Measurements from ENCODE around the gene MORN1. TPM values are rescaled to one million over a fixed set of nuclear protein-coding genes. Genes with fewer than 3 reads are reported as not detected.

MORN1 gene
- total RNA-seq, 1 donor from 2014 or later: 12.1 TPM

DNA sequence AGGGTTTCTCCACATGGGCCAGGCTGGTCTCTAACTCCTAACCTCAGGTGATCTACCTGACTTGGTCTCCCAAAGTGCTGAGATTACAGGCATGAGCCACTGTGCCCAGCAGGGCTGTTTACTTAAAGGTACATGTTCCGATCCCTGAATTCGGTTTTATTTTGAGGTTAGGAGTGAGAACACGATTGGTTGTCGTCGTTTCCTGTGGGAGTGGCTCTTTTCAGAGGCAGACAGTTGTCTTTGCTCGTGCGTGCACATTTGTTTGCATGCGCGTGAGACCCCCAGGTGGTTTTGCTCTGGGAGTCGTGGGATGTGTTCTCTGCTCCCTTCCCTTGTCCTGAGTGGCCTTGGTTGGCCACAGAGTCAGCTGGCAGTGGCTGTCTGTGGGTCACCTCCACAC is 103.0 kb downstream of the MORN1 start:
- Mint-ChIP-seq H3K9me3 (ENCODE audit: unreplicated experiment) (no peaks in the 10 kb centered on the region), H3K4me3 (ENCODE audit: unreplicated experiment) (no peak overlapping the region), H3K4me1 (ENCODE audit: unreplicated experiment) (peaks cover 15% of the 10 kb centered on the region), H3K27me3 (ENCODE audit: unreplicated experiment) (peaks cover 5% of the 10 kb centered on the region), H3K27ac (ENCODE audit: unreplicated experiment) (no peak overlapping the region), H3K36me3 (ENCODE audit: low read depth, unreplicated experiment) (peaks cover 4% of the 10 kb centered on the region)
- TF ChIP-seq, protein P1, sequence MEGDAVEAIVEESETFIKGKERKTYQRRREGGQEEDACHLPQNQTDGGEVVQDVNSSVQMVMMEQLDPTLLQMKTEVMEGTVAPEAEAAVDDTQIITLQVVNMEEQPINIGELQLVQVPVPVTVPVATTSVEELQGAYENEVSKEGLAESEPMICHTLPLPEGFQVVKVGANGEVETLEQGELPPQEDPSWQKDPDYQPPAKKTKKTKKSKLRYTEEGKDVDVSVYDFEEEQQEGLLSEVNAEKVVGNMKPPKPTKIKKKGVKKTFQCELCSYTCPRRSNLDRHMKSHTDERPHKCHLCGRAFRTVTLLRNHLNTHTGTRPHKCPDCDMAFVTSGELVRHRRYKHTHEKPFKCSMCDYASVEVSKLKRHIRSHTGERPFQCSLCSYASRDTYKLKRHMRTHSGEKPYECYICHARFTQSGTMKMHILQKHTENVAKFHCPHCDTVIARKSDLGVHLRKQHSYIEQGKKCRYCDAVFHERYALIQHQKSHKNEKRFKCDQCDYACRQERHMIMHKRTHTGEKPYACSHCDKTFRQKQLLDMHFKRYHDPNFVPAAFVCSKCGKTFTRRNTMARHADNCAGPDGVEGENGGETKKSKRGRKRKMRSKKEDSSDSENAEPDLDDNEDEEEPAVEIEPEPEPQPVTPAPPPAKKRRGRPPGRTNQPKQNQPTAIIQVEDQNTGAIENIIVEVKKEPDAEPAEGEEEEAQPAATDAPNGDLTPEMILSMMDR (IDR thresholded peaks at IDR 0.05; ENCODE audit: unreplicated experiment): no peak
- DNase-seq (ENCODE audit: low spot score): no peak

GRCh38 chr1:2287649-2288048 is 103.7 kb downstream of the MORN1 start:
- TF ChIP-seq, protein P1 (IDR thresholded peaks at IDR 0.05; ENCODE audit: unreplicated experiment): no peak
- no peak overlapping the region for H3K4me3 Mint-ChIP-seq (ENCODE audit: unreplicated experiment)
- H3K27me3 Mint-ChIP-seq (ENCODE audit: unreplicated experiment): peaks cover 5% of the 10 kb centered on the region
- no peak overlapping the region for H3K27ac Mint-ChIP-seq (ENCODE audit: unreplicated experiment)
- H3K9me3 Mint-ChIP-seq (ENCODE audit: unreplicated experiment): no peaks in the 10 kb centered on the region
- H3K4me1 Mint-ChIP-seq (ENCODE audit: unreplicated experiment): peaks cover 15% of the 10 kb centered on the region
- peaks cover 4% of the 10 kb centered on the region for H3K36me3 Mint-ChIP-seq (ENCODE audit: low read depth, unreplicated experiment)
- no peak for DNase-seq (ENCODE audit: low spot score)

GRCh38 chr1:2286923-2287322 is 104.4 kb downstream of the MORN1 start:
- Mint-ChIP-seq H3K27me3 (ENCODE audit: unreplicated experiment) (peaks cover 5% of the 10 kb centered on the region), H3K9me3 (ENCODE audit: unreplicated experiment) (no peaks in the 10 kb centered on the region), H3K27ac (ENCODE audit: unreplicated experiment) (peak overlapping the region; percentile 53), H3K4me1 (ENCODE audit: unreplicated experiment) (peaks cover 15% of the 10 kb centered on the region), H3K36me3 (ENCODE audit: low read depth, unreplicated experiment) (peaks cover 3% of the 10 kb centered on the region), H3K4me3 (ENCODE audit: unreplicated experiment) (no peak overlapping the region)
- TF ChIP-seq, protein P1 (IDR thresholded peaks at IDR 0.05; ENCODE audit: unreplicated experiment): no peak
- DNase-seq (ENCODE audit: low spot score): no peak

DNA sequence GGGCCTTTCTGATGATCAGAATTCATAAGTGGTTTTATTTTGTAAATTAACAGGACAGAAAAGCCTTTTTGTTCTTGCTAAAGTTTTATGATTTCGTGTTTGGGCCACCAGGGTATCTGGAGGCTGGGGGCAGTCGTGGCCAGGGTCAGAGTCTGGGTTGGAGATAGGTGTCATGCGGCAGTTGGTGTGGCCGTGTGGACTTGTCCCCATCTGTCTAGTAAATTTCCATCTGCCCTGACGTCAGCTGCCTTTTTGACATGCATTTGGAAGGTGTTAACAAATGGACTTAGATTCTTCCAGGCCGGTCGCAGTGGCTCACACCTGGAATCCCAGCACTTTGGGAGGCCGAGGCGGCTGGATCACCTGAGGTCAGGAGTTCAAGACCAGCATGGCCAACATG is 106.4 kb downstream of the MORN1 start:
- Mint-ChIP-seq H3K9me3 (ENCODE audit: unreplicated experiment) (no peaks in the 10 kb centered on the region), H3K4me3 (ENCODE audit: unreplicated experiment) (no peak overlapping the region), H3K4me1 (ENCODE audit: unreplicated experiment) (peaks cover 5% of the 10 kb centered on the region), H3K27ac (ENCODE audit: unreplicated experiment) (peak overlapping the region; percentile 42), H3K27me3 (ENCODE audit: unreplicated experiment) (peaks cover 8% of the 10 kb centered on the region), H3K36me3 (ENCODE audit: low read depth, unreplicated experiment) (no peaks in the 10 kb centered on the region)
- TF ChIP-seq, protein P1 (IDR thresholded peaks at IDR 0.05; ENCODE audit: unreplicated experiment): no peak
- no peak for DNase-seq (ENCODE audit: low spot score)

- Mint-ChIP-seq H3K4me1 (ENCODE audit: unreplicated experiment) (peaks cover 10% of the 10 kb centered on the region), H3K4me3 (ENCODE audit: unreplicated experiment) (no peak overlapping the region), H3K27me3 (ENCODE audit: unreplicated experiment) (peaks cover 8% of the 10 kb centered on the region), H3K9me3 (ENCODE audit: unreplicated experiment) (no peaks in the 10 kb centered on the region), H3K27ac (ENCODE audit: unreplicated experiment) (no peak overlapping the region), H3K36me3 (ENCODE audit: low read depth, unreplicated experiment) (no peaks in the 10 kb centered on the region)
- DNase-seq (ENCODE audit: low spot score): no peak
- TF ChIP-seq, protein P1 (IDR thresholded peaks at IDR 0.05; ENCODE audit: unreplicated experiment): no peak
These were observed 107.1 kb downstream of the MORN1 start for GRCh38 chr1:2283991-2284895.

Measured in endothelial cell (in vitro differentiated cells).